H9 (cell line): Measurements from ENCODE around the gene GAS6. TPM values are rescaled to one million over a fixed set of nuclear protein-coding genes. Genes with fewer than 3 reads are reported as not detected.
A peak's percentile ranks its signal among the peaks of the same experiment; 100 is the strongest.

ENCODE experiments used
- DNase-seq: peaks from one replicate; pipeline ENCODE4 v3.0.0-alpha.2; 2017
- H2AFZ ChIP-seq: one replicate; pipeline ENCODE4 v1.6.1; 2013; ENCODE audit warnings: mild to moderate bottlenecking, low read length, control low read depth, moderate library complexity
- H2AK5ac ChIP-seq: 2 replicates; pipeline ENCODE4 v1.6.1; 2013; ENCODE audit warnings: low read length, control low read depth, mixed read lengths; ENCODE audit not compliant: insufficient read length
- H2BK120ac ChIP-seq: one replicate; pipeline ENCODE4 v1.6.1; 2013; ENCODE audit warnings: low read depth, mild to moderate bottlenecking, low read length, control low read depth, inconsistent platforms; ENCODE audit not compliant: poor library complexity, severe bottlenecking
- H2BK12ac ChIP-seq: 2 replicates; pipeline ENCODE4 v1.6.1; 2013; ENCODE audit warnings: low read length, control low read depth, mixed read lengths, low read depth; ENCODE audit not compliant: insufficient read length
- H2BK15ac ChIP-seq: 2 replicates; pipeline ENCODE4 v1.6.1; 2013; ENCODE audit warnings: low read depth, low read length, control low read depth
- H2BK20ac ChIP-seq: one replicate; pipeline ENCODE4 v1.6.1; 2013; ENCODE audit warnings: low read depth, mild to moderate bottlenecking, low read length, control low read depth, inconsistent platforms; ENCODE audit not compliant: poor library complexity, severe bottlenecking
- H2BK5ac ChIP-seq: 2 replicates; pipeline ENCODE4 v1.6.1; 2013; ENCODE audit warnings: low read length, control low read depth, mixed read lengths; ENCODE audit not compliant: insufficient read length
- H3K14ac ChIP-seq: 2 replicates; pipeline ENCODE4 v1.6.1; 2013; ENCODE audit warnings: low read length, control low read depth; ENCODE audit not compliant: insufficient read depth
- H3K18ac ChIP-seq: 2 replicates; pipeline ENCODE4 v1.6.1; 2013; ENCODE audit warnings: low read depth, mild to moderate bottlenecking, mixed read lengths, low read length, control low read depth; ENCODE audit not compliant: insufficient read length
- H3K23ac ChIP-seq: 2 replicates; pipeline ENCODE4 v1.6.1; 2013; ENCODE audit warnings: low read length, control low read depth, mixed read lengths, low read depth; ENCODE audit not compliant: insufficient read length
- H3K23me2 ChIP-seq: 2 replicates; pipeline ENCODE4 v1.6.1; 2013; ENCODE audit warnings: low read depth, mild to moderate bottlenecking, mixed read lengths, low read length, control low read depth; ENCODE audit not compliant: insufficient read length, poor library complexity, severe bottlenecking
- H3K27ac ChIP-seq: 2 replicates; pipeline ENCODE4 v1.5.1; 2013; ENCODE audit warnings: low read length, control low read depth, mixed read lengths, low read depth; ENCODE audit not compliant: insufficient read length
- H3K27me3 ChIP-seq: 2 replicates; pipeline ENCODE4 v1.6.1; 2013; ENCODE audit warnings: low read length, control low read depth, inconsistent platforms; ENCODE audit not compliant: insufficient read depth
- H3K4ac ChIP-seq: 2 replicates; pipeline ENCODE4 v1.6.1; 2013; ENCODE audit warnings: low read depth, mild to moderate bottlenecking, control low read depth, inconsistent platforms, low read length, moderate library complexity
- H3K4me1 ChIP-seq: 2 replicates; pipeline ENCODE4 v1.6.1; 2013; ENCODE audit warnings: low read length, control low read depth, inconsistent platforms; ENCODE audit not compliant: insufficient read depth
- H3K4me2 ChIP-seq: 2 replicates; pipeline ENCODE4 v1.6.1; 2013; ENCODE audit warnings: low read length, control low read depth, mixed read lengths; ENCODE audit not compliant: insufficient read length, insufficient read depth
- H3K56ac ChIP-seq: 2 replicates; pipeline ENCODE4 v1.6.1; 2013; ENCODE audit warnings: low read depth, mild to moderate bottlenecking, mixed read lengths, low read length, control low read depth; ENCODE audit not compliant: insufficient read length
- H3K79me1 ChIP-seq: 2 replicates; pipeline ENCODE4 v1.6.1; 2013; ENCODE audit warnings: low read depth, mild to moderate bottlenecking, moderate library complexity, low read length, control low read depth, inconsistent platforms; ENCODE audit not compliant: insufficient read depth, poor library complexity, severe bottlenecking
- H3K79me2 ChIP-seq: 2 replicates; pipeline ENCODE4 v1.6.1; 2013; ENCODE audit warnings: low read length, control low read depth, inconsistent platforms; ENCODE audit not compliant: insufficient read depth
- H3K9ac ChIP-seq: 2 replicates; pipeline ENCODE4 v1.6.1; 2013; ENCODE audit warnings: low read length, control low read depth, mixed read lengths; ENCODE audit not compliant: insufficient read length; ENCODE audit errors: extremely low read depth
- H3K9me3 ChIP-seq: one replicate; pipeline ENCODE4 v1.6.1; 2013; ENCODE audit warnings: low read depth, low read length, inconsistent platforms; ENCODE audit not compliant: control insufficient read depth
- H3T11ph ChIP-seq: one replicate; pipeline ENCODE4 v1.6.1; 2013; ENCODE audit warnings: mild to moderate bottlenecking, low read length, control low read depth, inconsistent platforms
- H4K20me1 ChIP-seq: one replicate; pipeline ENCODE4 v1.6.1; 2013; ENCODE audit not compliant: control insufficient read depth, insufficient read length, insufficient read depth
- H4K5ac ChIP-seq: 2 replicates; pipeline ENCODE4 v1.6.1; 2013; ENCODE audit warnings: low read depth, mild to moderate bottlenecking, mixed read lengths, low read length, control low read depth; ENCODE audit not compliant: insufficient read length
- H4K8ac ChIP-seq: replicated peaks from 2 replicates; pipeline ENCODE4 v1.6.1; 2013; ENCODE audit warnings: low read length, control low read depth, mixed read lengths, low read depth; ENCODE audit not compliant: insufficient read length
- H4K91ac ChIP-seq: 2 replicates; pipeline ENCODE4 v1.6.1; 2013; ENCODE audit warnings: low read depth, mild to moderate bottlenecking, moderate library complexity, mixed read lengths, low read length, control low read depth; ENCODE audit not compliant: insufficient read length
- H3K27ac Mint-ChIP-seq, 3 experiments: 2 replicates in 2 of 3; 3 replicates in 1 of 3; pipeline ENCODE4 v1.8.0; 2020 to 2021; ENCODE audit warnings: mixed read lengths in 3 of 3, mild to moderate bottlenecking in 1 of 3, moderate library complexity in 1 of 3
- H3K27me3 Mint-ChIP-seq: 2 replicates; pipeline ENCODE4 v1.8.0; 2021; ENCODE audit warnings: low read depth, mild to moderate bottlenecking, moderate library complexity, mixed read lengths
- H3K36me3 Mint-ChIP-seq, 3 experiments: 2 replicates in 2 of 3; 3 replicates in 1 of 3; pipeline ENCODE4 v1.8.0; 2020 to 2021; ENCODE audit warnings: low read depth in 3 of 3, mixed read lengths in 3 of 3; ENCODE audit not compliant: insufficient read depth in 1 of 3
- H3K4me1 Mint-ChIP-seq, 2 experiments: 2 replicates each; pipeline ENCODE4 v1.8.0; 2020; ENCODE audit warnings: mixed read lengths in 2 of 2
- H3K4me3 Mint-ChIP-seq, 2 experiments: 2 replicates in 1 of 2; 3 replicates in 1 of 2; pipeline ENCODE4 v1.8.0; 2020 to 2021; ENCODE audit warnings: mild to moderate bottlenecking in 2 of 2, mixed read lengths in 2 of 2, moderate library complexity in 1 of 2
- H3K9me3 Mint-ChIP-seq, 2 experiments: 2 replicates in 1 of 2; 3 replicates in 1 of 2; pipeline ENCODE4 v1.8.0; 2020; ENCODE audit warnings: mild to moderate bottlenecking in 2 of 2, mixed read lengths in 2 of 2, moderate library complexity in 1 of 2
- CTCF ChIP-seq: fragments of 200-600 bp; sonication (generic); conservative IDR thresholded peaks from 3 replicates; pipeline ENCODE4 v1.8.0; 2021; ENCODE audit warnings: antibody characterized with exemption, mild to moderate bottlenecking
- WGBS: extraction: QIAGEN DNeasy Blood & Tissue Kit; methylation state at CpG from one replicate; pipeline ENCODE4 v1.1.7; 2013; ENCODE audit warnings: missing lambda C conversion rate, low lambda C conversion rate, mixed read lengths; ENCODE audit not compliant: insufficient read length; ENCODE audit errors: extremely low coverage; 5-methylcytosine and 5-hydroxymethylcytosine counted together
- total RNA-seq: library from RNA; stranded (reverse); gene quantifications from 2 replicates; pipeline ENCODE4 v1.2.1, GENCODE V29; 2021

The GAS6 gene
- total RNA-seq, 1 experiment from 2014 or later, result 20.5 TPM

- H4K8ac ChIP-seq, result no peak overlapping the region
- no peak overlapping the region; the same call in 1 of the 2 replicates for H3K14ac ChIP-seq
- H4K20me1 ChIP-seq, result no peaks in the 10 kb centered on the region
- H3K27me3 ChIP-seq, result no peaks in the 10 kb centered on the region
- H2AK5ac ChIP-seq, result no peak overlapping the region
- Mint-ChIP-seq H3K36me3 (peaks cover 0 to 1% (median 0%) of the 10 kb centered on the region in 3 experiments; a peak in 2 of 7 replicates), H3K27ac (no peak overlapping the region; a peak in 1 of 7 replicates), H3K4me3 (no peak overlapping the region), H3K4me1 (peaks cover 17 to 23% of the 10 kb centered on the region in 2 experiments), H3K27me3 (no peaks in the 10 kb centered on the region), H3K9me3 (no peaks in the 10 kb centered on the region)
- no peak overlapping the region for H3K4me2 ChIP-seq
- no peak overlapping the region for H3K27ac ChIP-seq
- no peak for TF ChIP-seq CTCF
- no CpG with 5 or more reads among the region's 23 CpGs for WGBS
- H4K91ac ChIP-seq, result no peak overlapping the region
- H2BK15ac ChIP-seq, result no peak overlapping the region
- peak; percentile 18 for DNase-seq
- H3K18ac ChIP-seq, result no peak overlapping the region
- H2BK5ac ChIP-seq, result no peak overlapping the region
- no peak overlapping the region for H2BK20ac ChIP-seq
- H3K79me1 ChIP-seq, result no peaks in the 10 kb centered on the region
- no peak overlapping the region for H3K9ac ChIP-seq
- H3K56ac ChIP-seq, result no peak overlapping the region
- H3K9me3 ChIP-seq, result no peaks in the 10 kb centered on the region
- no peaks in the 10 kb centered on the region for H3K23me2 ChIP-seq
- no peak overlapping the region for H3K23ac ChIP-seq
- H2AFZ ChIP-seq, result no peak overlapping the region
- no peak overlapping the region for H3T11ph ChIP-seq
- H3K79me2 ChIP-seq, result no peaks in the 10 kb centered on the region; the same call in 1 of the 2 replicates
- no peak overlapping the region for H2BK120ac ChIP-seq
- H3K4me1 ChIP-seq, result no peaks in the 10 kb centered on the region; the same call in 1 of the 2 replicates
- H4K5ac ChIP-seq, result no peak overlapping the region
- no peak overlapping the region for H3K4ac ChIP-seq
- H2BK12ac ChIP-seq, result no peak overlapping the region
These were observed 11.9 kb downstream of the GAS6 start for GRCh38 chr13:113851826-113852535.
